ENCODE measurements around the gene COA1.

- TF ChIP-seq CTCF (IDR thresholded peaks at IDR 0.05 in 2 of 3, conservative IDR thresholded peaks at IDR 0.05 in 1 of 3; ENCODE audit: insufficient read depth in 2 of 3, low read depth in 1 of 3, low read length in 3 of 3) (no peak), KHSRP (IDR thresholded peaks at IDR 0.05) (no peak), USF2 (CRISPR knock-in tag; IDR thresholded peaks at IDR 0.05) (no peak), ZNF197 (CRISPR knock-in tag; IDR thresholded peaks at IDR 0.05; ENCODE audit: low read depth) (no peak)
These were observed 137.7 kb downstream of the COA1 start for GRCh38 chr7:43591558-43592180.
